Measurements from ENCODE around the gene TMEM131.

- TF ChIP-seq CTCF (conservative IDR thresholded peaks at IDR 0.05): no peak
- TF ChIP-seq EZH2 (IDR thresholded peaks at IDR 0.05; ENCODE audit: low read depth): no peak
Measured at GRCh38 chr2:97891611-97892010, 104.1 kb downstream of the TMEM131 start.

Data from PC-9 (cell line).